ENCODE data around the gene ENTPD2. TPM values are rescaled to one million over a fixed set of nuclear protein-coding genes. Genes with fewer than 3 reads are reported as not detected.
"Not testable (repeated sequence)": the region's sequence is repeated elsewhere in the genome, so short reads cannot be mapped to it uniquely, and the experiment has no call there.

Gene ENTPD2
- total RNA-seq, 1 donor from 2014 or later = 2.7 TPM

DNA sequence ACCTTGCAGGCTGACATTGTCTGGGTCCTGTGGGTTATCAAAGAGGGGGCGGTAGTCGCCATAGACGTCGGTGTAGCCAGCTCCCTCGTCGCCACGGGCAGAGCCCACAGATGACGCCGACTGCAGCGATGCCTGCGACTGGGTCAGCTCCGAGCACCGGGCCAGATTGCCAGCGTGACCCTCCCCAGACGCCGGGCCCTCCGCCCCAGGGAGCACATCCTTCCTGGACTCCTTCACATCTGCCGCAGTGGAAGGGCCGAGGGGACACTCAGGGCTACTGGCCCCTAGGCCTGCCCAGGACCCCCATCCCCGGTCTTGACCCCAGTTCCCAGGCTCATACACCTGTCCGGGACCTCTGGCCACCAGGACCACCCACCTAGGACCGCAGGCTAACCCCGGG, 39.7 kb downstream of the ENTPD2 start:
- DNase-seq (ENCODE audit: missing footprints) (no peak), ATAC-seq (no peak)
- intact Hi-C loops (cut with DNase I) = no loop called here

DNA sequence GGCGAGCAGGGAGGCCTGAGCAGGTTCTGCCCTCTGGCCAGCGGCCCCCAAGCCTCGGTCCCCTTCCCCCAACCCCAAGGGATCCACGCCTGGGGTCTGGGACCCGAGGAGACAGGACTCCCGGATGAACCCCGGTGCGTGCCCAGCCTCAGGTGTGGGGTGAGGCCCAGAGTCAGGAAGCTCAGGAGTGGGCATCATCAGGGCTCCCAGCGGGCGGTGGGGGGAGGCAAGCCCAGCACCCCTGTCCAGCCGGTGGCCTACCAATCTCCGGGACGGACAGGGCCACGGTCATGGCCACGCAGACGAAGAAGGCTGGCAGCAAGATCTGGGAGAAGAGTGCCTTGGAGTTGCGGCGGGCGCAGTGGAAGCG, 40.3 kb downstream of the ENTPD2 start:
- DNase-seq (ENCODE audit: missing footprints) = no peak
- intact Hi-C loops (cut with DNase I) = no loop called here
- no peak for ATAC-seq

DNA sequence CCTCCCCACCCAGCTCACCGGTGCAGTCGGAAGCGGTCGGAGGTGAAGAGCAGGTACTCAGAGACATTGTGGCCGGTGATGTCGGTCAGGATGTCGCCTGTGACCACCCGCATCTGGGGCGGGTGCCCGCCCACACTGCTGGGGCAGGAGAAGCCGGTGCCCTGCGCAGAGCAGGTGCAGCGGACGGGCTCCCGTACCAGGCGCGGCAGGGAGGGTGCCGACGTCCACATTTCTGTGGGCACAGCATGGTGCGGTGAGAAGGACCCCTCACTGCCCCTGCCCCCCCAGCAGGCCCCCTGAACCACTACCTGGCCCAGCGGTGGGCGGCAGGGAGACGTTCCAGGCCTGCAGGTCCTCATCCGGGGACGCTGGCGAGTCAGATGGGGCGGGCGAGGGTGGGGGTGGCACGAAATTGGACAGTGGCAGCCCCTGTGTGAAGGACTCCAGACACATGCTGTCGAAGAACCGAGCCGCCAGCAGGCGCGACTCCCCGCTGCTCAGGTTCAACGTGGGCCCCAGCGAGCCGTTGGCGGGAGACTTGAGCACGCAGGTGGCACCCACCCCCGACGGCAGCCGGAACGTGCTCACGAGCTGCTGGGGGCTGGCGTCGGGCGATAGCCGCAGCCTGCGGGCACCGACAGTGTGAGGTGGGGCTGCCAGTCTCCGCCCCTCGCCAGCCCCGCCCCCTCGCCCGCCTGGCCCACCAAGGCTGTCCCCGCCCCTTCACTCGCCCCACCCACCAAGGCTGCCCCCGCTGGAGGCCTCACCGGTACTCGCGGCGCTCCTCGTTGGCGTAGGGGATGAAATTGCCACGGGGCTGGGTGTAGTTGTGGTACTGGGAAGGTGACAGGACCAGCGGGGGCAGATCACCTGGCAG, 40.9 kb downstream of the ENTPD2 start:
- intact Hi-C loops (cut with DNase I) = no loop called here
- DNase-seq (ENCODE audit: missing footprints) (no peak), ATAC-seq (no peak)

DNA sequence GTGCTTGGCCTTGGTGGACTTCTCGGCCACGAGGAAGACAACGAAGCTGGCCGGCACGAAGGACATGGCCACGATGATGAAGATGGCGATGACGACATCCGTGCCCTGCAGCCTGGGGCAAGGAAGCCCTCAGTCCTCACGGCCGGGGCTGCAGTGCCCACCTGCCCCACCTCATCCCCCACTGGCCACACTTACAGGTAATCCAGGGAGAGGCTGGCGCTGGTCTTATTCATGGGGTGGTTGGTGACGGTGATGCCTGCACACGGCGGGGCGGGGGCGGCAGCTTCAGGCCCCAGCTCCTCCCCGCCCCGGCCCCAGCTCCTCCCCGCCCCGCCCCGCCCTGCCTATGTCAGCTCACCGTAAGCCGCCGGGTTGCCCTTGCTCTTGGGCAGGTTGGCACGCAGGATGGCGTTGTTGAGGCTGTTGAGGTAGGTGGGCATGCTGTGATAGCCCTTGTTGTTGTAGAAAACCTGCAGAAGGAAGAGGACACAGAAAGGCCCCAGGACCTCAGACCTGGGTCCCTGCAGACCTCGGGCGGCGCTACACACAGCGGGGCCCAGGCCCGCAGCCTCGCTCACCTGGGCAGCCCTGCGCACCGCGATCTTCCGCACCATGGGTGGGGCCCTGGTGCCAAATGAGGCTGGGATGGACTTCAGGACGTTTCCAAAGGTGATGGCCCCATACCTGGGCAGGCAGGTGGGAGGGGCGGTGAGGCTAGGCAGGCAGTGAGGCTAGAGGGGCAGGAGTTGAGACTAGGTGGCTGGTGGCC, 41.8 kb downstream of the ENTPD2 start:
- DNase-seq (ENCODE audit: missing footprints) (no peak), ATAC-seq (no peak)
- intact Hi-C loops (cut with DNase I) = no loop called here

DNA sequence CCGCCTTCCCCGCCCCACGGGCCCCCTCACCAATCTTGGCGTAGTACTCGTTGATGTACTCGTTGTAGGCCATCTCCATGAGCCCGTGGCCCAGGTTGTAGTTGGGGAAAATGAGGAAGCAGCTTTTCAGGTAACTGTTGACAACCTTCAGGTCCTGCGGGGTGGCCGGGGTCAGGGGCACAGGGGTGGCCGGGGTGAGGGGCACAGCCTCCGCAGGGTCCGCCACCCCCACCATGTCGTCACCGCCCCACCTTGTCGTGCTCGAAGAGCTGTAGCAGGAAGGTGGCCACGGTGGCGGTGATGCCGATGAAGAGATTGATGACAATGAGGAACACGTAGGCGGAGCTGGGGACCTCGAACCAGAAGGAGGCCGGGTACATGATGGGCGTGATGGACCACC, 42.7 kb downstream of the ENTPD2 start:
- intact Hi-C loops (cut with DNase I) = no loop called here
- ATAC-seq (no peak), DNase-seq (ENCODE audit: missing footprints) (no peak)

- no peak for ATAC-seq
- DNase-seq (ENCODE audit: missing footprints) = no peak
Measured at GRCh38 chr9:137009938-137010732, 43.7 kb downstream of the ENTPD2 start.

DNA sequence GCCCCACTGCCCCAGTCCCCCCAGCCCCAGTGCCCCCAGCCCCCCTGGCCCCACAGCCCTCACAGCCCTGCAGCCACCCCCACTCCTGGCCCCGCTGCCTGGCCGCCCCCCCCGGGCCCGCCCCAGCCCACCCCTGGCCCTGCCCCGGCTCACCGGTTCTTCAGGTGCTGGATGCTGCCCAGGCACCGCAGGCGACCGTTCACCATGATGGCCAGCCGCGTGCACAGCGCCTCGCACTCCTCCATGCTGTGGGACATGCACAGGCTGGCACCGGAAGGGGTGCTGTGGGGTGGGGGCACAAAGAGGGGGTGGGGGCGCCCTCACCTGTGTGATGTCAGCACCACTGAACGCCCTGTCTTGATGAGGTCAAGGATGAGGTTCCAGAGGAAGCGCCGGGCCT, 44.6 kb downstream of the ENTPD2 start:
- DNase-seq (ENCODE audit: missing footprints) (no peak), ATAC-seq (no peak)
- intact Hi-C loops (cut with DNase I) = no loop called here

More at GRCh38 chr9:137009938-137010732, 43.7 kb downstream of the ENTPD2 start:
- intact Hi-C loops (cut with DNase I) = no loop called here

DNA sequence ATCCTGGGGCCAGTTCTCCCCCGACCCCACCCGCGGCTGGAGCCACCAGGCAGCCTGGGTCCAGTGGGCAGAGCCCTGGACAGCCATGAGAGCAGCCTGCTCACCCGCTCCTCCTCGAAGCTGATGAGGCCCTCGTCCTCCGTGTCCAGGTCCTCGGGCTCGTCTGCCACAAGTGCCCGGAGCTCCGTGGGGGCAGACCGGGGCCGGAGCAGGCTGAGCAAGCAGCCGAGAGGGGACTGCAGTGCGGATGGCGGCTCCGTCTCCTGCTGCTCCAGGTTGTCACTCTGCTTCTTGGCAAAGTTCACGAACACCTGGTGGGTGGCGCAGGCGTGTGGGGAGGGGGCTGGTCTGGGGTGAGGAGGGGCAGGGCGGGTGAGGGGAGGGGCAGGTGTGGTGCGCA, 45.5 kb downstream of the ENTPD2 start:
- intact Hi-C loops (cut with DNase I) = no loop called here
- no peak for DNase-seq (ENCODE audit: missing footprints)
- ATAC-seq = no peak

GRCh38 chr9:137007816-137008270, 46.0 kb downstream of the ENTPD2 start:
- intact Hi-C loops (cut with DNase I) = no loop called here
- no peak for ATAC-seq

DNA sequence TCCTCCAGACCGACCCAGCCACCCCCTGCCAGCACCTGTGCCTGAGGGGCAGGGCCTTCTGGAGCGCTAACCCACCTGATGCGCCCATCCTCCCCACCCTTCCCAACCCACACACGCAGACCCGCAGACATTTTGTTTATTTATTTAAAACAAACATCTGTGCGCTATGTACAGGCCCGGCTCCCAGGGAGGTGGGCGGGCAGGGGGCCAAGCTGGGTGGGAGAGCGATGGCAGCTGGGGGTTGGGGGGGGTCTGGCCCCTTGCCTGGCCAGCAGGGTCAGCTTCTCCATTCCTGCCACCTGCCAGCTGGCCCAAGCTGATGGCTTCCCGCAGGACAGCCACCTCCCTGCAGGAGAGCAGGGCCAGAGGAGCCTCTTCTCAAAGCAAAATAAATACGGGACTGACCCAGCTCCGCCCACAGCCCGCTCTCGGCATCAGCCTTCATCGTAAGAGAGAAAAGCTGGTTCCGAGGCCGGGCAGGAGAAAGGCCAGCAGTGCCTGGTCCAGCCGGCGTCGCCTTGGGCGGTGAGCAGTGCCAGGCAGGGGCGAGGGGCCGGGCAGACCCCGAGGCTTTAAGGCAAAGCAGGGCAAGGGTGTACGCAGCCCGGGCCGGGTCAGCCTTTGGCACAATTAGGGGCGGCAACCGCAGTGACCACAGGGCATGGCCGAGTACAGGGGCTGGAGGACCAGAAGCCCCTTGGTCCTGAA, 46.6 kb downstream of the ENTPD2 start:
- no peak for DNase-seq (ENCODE audit: missing footprints)
- peak; percentile 21 for ATAC-seq
- intact Hi-C loops (cut with DNase I) = no loop called here

More at GRCh38 chr9:137007816-137008270, 46.0 kb downstream of the ENTPD2 start:
- DNase-seq (ENCODE audit: missing footprints) = no peak

DNA sequence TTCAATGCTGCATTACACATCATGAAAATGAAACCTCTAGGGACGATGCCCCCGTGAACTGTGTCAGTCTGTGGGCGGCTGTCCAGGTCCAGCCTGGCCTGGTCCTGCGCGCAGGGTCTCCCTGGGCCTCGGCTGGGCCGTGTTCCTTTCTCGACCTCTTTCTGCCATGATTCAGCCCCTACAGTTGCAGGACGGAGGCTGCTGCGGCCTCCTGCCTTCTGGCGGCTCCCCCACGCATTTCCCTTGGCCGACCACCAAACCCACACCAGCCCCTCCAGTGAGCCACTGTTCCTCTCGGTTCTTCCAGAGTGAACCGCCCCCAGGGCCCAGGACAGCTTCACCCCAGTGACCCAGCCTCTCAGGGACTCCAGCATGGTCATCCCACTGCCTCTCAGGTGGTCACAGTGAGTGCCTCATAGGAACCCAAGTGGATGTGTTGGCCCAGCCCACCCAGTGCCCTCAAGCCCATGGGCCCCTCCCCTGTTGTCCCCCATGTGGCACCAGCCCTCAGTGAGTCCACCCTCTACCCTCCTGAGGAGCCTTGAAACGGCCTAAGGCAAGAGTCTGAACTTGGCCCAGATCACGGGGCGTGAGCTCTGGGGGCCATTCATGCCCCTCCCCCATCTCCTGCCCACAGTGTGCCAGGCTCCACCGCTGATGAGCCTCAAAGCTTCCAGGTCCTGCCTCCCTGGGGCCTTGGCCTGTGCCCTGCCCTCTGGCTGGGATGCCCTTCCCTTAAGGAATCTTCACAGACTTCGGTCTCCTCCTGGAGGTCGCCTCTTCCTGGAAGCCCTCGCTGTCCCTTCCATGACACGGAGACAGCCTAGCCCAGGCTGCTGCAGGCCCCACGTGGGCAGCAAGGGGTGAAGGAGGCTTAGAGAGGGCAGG, 47.5 kb downstream of the ENTPD2 start:
- no peak for DNase-seq (ENCODE audit: missing footprints)
- intact Hi-C loops (cut with DNase I) = no loop called here
- no peak for ATAC-seq

GRCh38 chr9:137004285-137004684, 49.6 kb downstream of the ENTPD2 start:
- intact Hi-C loops (cut with DNase I) = not testable (repeated sequence)

DNA sequence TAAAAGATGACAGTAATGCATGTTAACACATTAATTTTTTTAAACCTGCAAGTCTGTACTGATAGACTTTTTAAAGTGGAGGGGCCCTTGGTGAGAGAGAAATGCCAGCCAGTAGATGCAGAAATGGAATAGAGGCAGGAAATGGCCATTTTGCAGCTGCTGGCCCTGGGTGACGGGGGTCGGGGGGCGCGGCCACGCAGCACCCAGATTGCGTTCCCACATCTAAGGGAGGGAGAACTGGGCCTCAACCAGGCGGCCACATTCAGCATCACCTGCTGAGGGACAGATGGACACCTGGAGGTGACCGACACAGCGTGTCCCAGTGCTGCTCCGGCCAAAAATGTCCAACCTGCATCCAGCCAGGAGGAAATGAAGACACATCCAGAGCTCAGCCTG, 51.2 kb downstream of the ENTPD2 start:
- intact Hi-C loops (cut with DNase I) = no loop called here
- DNase-seq (ENCODE audit: missing footprints) = no peak
- no peak for ATAC-seq

More at GRCh38 chr9:137004285-137004684, 49.6 kb downstream of the ENTPD2 start:
- not testable (repeated sequence) for DNase-seq (ENCODE audit: missing footprints); ATAC-seq

DNA sequence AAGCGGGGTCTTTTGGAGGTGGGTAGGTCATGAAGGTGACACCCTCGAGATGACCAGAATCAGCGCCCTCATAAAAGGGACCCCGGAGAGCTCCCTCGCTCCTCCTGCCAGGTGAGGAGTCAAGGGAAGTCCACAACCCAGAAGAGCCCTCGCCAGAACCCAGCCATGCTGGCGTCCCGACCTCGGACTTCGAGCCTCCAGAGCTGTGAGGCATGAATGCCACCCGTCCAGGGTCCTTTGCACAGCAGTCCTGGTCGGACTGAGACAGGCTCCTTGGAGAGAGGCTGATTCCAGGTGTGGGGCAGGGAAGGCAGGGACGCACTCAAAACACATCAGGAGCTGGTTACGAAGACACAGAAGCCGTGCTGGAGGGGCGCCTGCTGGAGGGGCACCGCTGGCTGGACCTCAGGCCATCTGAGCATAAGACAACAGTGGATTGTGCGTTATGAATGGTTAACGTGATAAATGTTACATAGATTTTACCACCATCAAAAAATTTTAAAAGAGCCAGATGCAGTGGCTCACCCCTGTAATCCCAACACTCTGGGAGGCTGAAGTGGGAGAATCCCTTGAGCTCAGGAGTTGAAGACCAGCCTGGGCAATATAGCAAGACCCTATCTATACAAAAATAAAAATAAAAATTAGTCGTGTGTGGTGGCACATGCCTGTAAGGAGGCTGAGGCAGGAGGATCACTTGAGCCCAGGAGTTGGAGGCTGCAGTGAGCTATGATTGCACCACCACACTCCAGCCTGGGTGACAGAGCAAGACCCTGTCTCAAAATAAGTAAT, 51.8 kb downstream of the ENTPD2 start:
- intact Hi-C loops (cut with DNase I) = no loop called here
- ATAC-seq (no peak), DNase-seq (ENCODE audit: missing footprints) (no peak)

DNA sequence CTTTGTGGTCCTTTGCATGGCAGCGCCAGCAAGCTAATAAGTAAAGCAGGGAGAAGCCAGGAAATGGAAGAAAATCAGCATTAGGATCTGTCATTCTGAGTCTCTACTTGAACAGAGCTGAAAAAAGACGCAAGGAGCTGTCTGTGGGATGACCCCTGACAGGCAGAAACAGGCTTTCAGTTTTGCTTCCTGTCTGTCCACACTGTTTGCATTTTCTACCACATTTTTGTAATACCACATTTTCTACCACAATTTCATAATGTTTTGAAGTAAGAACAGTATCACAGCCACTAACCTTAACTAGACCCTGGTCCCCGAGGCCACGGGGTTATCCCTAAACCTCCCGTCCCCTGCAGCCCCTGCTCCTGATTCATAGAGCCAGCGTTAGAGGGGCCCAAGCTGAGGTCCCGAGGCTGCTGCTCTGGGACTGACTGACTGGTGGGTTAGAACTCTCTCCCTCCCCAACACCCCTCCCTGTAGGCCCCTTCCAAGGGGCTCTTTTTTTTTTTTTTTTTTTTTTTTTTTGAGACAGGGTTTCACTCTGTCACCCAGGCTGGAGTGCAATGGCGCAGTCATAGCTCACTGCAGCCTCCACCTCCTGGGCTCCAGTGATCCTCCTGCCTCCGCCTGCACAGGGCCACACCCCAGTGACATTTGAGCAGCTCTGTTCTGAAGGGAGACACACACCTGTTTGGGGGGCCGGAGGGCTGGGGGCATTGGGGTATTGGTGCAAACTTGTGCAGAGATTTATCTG, 53.5 kb downstream of the ENTPD2 start:
- ATAC-seq (no peak), DNase-seq (ENCODE audit: missing footprints) (no peak)
- intact Hi-C loops (cut with DNase I) = no loop called here
